ENCODE data around the gene SLX4. TPM values are rescaled to one million over a fixed set of nuclear protein-coding genes. Genes with fewer than 3 reads are reported as not detected.

Gene SLX4
- total RNA-seq, 1 donor from 2014 or later = 7.1 TPM

DNA sequence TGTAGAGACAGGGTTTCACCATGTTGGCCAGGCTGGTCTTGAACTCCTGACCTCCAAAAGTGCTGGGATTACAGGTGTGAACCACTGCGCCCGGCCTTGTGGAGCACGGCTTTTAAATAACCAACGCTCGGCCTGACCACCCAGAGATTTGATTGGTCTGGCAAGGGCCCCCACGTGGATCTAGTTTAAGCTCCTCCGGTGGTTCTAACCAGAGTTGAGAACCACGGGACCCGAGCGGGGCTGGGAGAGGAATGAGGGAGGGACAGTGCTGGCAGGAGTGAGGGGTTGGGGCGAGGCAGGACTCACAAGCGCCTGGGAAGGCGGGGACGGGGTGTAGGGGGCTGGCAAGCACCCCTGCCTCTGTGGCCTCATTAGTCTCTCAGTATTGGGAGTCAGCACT lies 37.2 kb downstream of the SLX4 start:
- peaks cover 1% of the 10 kb centered on the region for H3K4me1 Mint-ChIP-seq (ENCODE audit: unreplicated experiment)
- no peak overlapping the region for H3K27ac Mint-ChIP-seq (ENCODE audit: unreplicated experiment)
- no peaks in the 10 kb centered on the region for H3K27me3 Mint-ChIP-seq (ENCODE audit: unreplicated experiment)
- TF ChIP-seq, protein P1, sequence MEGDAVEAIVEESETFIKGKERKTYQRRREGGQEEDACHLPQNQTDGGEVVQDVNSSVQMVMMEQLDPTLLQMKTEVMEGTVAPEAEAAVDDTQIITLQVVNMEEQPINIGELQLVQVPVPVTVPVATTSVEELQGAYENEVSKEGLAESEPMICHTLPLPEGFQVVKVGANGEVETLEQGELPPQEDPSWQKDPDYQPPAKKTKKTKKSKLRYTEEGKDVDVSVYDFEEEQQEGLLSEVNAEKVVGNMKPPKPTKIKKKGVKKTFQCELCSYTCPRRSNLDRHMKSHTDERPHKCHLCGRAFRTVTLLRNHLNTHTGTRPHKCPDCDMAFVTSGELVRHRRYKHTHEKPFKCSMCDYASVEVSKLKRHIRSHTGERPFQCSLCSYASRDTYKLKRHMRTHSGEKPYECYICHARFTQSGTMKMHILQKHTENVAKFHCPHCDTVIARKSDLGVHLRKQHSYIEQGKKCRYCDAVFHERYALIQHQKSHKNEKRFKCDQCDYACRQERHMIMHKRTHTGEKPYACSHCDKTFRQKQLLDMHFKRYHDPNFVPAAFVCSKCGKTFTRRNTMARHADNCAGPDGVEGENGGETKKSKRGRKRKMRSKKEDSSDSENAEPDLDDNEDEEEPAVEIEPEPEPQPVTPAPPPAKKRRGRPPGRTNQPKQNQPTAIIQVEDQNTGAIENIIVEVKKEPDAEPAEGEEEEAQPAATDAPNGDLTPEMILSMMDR (IDR thresholded peaks at IDR 0.05) = no peak
- H3K4me3 Mint-ChIP-seq (ENCODE audit: unreplicated experiment) = no peak overlapping the region
- peaks cover 9% of the 10 kb centered on the region for H3K9me3 Mint-ChIP-seq (ENCODE audit: unreplicated experiment)
- no peaks in the 10 kb centered on the region for H3K36me3 Mint-ChIP-seq (ENCODE audit: unreplicated experiment)
- no peak for DNase-seq (ENCODE audit: extremely low spot score, unreplicated experiment)

DNA sequence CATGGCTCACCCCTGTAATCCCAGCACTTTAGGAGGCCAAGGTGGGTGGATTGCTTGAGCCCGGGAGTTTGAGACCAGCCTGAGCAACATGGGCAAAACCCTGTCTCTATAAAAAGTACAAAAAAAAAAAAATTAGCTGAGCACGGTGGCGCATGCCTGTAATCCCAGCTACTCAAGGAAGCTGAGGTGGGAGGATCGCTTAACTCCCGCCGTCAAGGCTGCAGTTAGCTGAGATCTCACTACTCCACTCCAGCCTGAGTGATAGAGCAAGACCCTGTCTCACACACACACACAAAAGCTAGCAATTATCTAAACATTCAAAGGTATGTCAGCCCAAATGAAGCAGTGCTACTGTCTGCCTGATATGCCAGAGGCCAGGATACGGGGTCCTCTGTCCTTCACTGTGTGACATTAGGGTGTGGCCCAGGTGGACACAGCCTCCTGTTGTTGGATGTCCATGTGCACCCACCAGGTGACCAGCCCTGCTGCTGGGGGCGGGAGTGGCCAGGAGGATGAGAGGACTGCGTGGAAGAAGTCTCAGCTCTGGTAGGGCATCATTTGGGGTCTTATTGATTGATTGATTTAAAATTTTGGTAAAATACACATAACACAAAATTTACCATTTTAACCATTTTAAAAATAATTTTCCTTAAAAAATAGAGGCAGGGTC lies 38.1 kb downstream of the SLX4 start:
- Mint-ChIP-seq H3K27ac (ENCODE audit: unreplicated experiment) (no peak overlapping the region), H3K4me1 (ENCODE audit: unreplicated experiment) (no peaks in the 10 kb centered on the region), H3K4me3 (ENCODE audit: unreplicated experiment) (no peak overlapping the region)

DNA sequence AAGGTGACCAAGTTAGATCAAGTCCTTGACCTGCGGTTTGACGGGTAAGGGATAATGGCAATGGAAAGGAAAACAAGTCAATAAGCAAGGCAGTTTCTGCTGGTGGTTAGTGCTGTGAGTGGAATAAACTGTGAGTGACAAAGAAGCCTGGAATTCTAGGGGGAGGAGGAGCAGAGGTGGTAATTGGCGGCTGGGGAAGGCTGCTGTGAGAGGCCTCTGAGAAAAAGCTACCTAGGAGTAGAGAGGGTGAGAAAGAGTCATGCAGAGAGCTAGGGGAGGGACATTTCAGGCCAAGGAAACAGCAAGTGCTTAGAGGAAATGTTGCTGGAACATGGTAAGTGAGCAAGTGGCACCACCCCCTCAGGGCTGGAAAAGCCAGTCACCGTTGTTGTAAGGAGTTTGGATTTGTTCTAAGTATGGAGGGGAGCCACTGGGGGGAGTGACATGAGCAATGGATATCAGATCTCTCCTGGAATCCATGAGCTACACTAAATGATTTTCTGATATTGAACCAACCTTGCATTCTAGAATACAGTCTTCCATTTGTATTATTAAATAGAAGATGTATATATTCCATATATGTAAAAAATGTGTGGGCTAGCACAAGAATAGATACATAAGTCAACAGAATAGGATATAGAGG lies 40.9 kb downstream of the SLX4 start:
- H3K27me3 Mint-ChIP-seq (ENCODE audit: unreplicated experiment) = no peaks in the 10 kb centered on the region
- no peak overlapping the region for H3K4me3 Mint-ChIP-seq (ENCODE audit: unreplicated experiment)
- TF ChIP-seq, protein P1 (IDR thresholded peaks at IDR 0.05) = no peak
- DNase-seq (ENCODE audit: extremely low spot score, unreplicated experiment) = no peak
- peaks cover 9% of the 10 kb centered on the region for H3K9me3 Mint-ChIP-seq (ENCODE audit: unreplicated experiment)
- no peak overlapping the region for H3K27ac Mint-ChIP-seq (ENCODE audit: unreplicated experiment)
- H3K4me1 Mint-ChIP-seq (ENCODE audit: unreplicated experiment) = no peaks in the 10 kb centered on the region
- H3K36me3 Mint-ChIP-seq (ENCODE audit: unreplicated experiment) = no peaks in the 10 kb centered on the region

More for the DNA sequence above, 38.1 kb downstream of the SLX4 start:
- Mint-ChIP-seq H3K9me3 (ENCODE audit: unreplicated experiment) (peaks cover 9% of the 10 kb centered on the region), H3K27me3 (ENCODE audit: unreplicated experiment) (no peaks in the 10 kb centered on the region), H3K36me3 (ENCODE audit: unreplicated experiment) (no peaks in the 10 kb centered on the region)
- TF ChIP-seq, protein P1 (IDR thresholded peaks at IDR 0.05) = no peak
- DNase-seq (ENCODE audit: extremely low spot score, unreplicated experiment) = no peak

DNA sequence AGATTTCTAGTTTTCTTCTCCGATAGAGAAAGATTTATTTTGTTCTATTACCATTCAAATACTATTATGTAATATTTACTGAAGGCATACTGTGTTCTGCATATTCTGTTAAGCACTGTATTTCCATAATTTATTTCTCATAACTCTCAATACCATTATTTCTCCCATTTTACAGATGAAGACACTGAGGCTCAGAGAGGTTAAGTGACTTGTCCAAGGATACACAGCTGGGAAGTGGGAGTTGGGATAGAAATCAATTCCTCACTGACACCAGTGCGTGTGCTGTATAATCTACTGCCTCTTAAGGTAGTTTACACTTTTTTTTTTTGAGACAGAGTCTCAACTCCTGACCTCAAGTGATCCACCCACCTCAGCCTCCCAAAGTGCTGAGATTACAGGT lies 41.6 kb downstream of the SLX4 start:
- peaks cover 9% of the 10 kb centered on the region for H3K9me3 Mint-ChIP-seq (ENCODE audit: unreplicated experiment)
- no peaks in the 10 kb centered on the region for H3K36me3 Mint-ChIP-seq (ENCODE audit: unreplicated experiment)
- no peak for DNase-seq (ENCODE audit: extremely low spot score, unreplicated experiment)
- no peaks in the 10 kb centered on the region for H3K27me3 Mint-ChIP-seq (ENCODE audit: unreplicated experiment)
- no peak overlapping the region for H3K4me3 Mint-ChIP-seq (ENCODE audit: unreplicated experiment)
- no peaks in the 10 kb centered on the region for H3K4me1 Mint-ChIP-seq (ENCODE audit: unreplicated experiment)
- H3K27ac Mint-ChIP-seq (ENCODE audit: unreplicated experiment) = no peak overlapping the region
- TF ChIP-seq, protein P1 (IDR thresholded peaks at IDR 0.05) = no peak

DNA sequence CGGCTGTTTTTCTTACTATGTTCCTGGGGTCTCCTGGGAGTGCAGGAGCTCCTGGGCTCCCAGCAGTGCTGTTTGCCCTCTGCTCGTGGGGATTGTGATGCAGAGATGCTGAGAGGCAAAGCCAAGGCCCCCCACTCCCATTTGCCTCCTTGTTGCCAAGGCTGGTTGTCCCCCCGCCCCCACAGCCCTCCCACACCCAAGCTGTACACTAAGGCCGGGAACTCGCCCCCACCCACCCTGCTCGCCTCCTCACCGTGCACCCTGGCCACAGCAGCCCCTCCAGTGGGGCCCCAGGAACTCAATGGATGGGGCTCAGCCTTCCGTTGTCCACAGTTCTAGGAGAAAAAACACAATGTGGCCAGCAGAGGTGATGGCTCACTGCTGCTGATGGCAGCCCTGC lies 44.4 kb downstream of the SLX4 start:
- Mint-ChIP-seq H3K9me3 (ENCODE audit: unreplicated experiment) (peaks cover 9% of the 10 kb centered on the region), H3K4me1 (ENCODE audit: unreplicated experiment) (no peaks in the 10 kb centered on the region), H3K27ac (ENCODE audit: unreplicated experiment) (no peak overlapping the region), H3K27me3 (ENCODE audit: unreplicated experiment) (no peaks in the 10 kb centered on the region), H3K4me3 (ENCODE audit: unreplicated experiment) (no peak overlapping the region), H3K36me3 (ENCODE audit: unreplicated experiment) (no peaks in the 10 kb centered on the region)
- TF ChIP-seq, protein P1 (IDR thresholded peaks at IDR 0.05) = no peak
- no peak for DNase-seq (ENCODE audit: extremely low spot score, unreplicated experiment)
